Cardiac muscle cell (in vitro differentiated cells and primary cell): ENCODE data around the gene TMEM150A. TPM values are rescaled to one million over a fixed set of nuclear protein-coding genes. Genes with fewer than 3 reads are reported as not detected.
A peak's percentile ranks its signal among the peaks of the same experiment; 100 is the strongest.

Source experiments
- DNase-seq, 2 donors: peaks; one replicate each; pipeline versions ENCODE4 v3.0.0 to v3.0.0-alpha.2; 2010 to 2017; ENCODE audit warnings: low read depth in 1 of 2, low spot score in 1 of 2
- H3K27ac ChIP-seq: fragments of 200-600 bp; sonication (generic); 2 replicates; pipeline ENCODE4 v1.5.1; 2016
- H3K27me3 ChIP-seq: fragments of 200-600 bp; sonication (generic); 2 replicates; pipeline ENCODE4 v1.6.0; 2016; ENCODE audit warnings: control low read depth
- H3K36me3 ChIP-seq: fragments of 200-600 bp; sonication (generic); 2 replicates; pipeline ENCODE4 v1.5.1; 2016; ENCODE audit warnings: control low read depth
- H3K4me1 ChIP-seq: fragments of 200-600 bp; sonication (generic); 2 replicates; pipeline ENCODE4 v1.8.1; 2017; ENCODE audit warnings: low read depth, mild to moderate bottlenecking, mixed run types
- H3K4me3 ChIP-seq: fragments of 200-600 bp; sonication (generic); 2 replicates; pipeline ENCODE4 v1.5.1; 2016; ENCODE audit warnings: mild to moderate bottlenecking
- H3K9me3 ChIP-seq: fragments of 200-600 bp; sonication (generic); 2 replicates; pipeline ENCODE4 v1.5.1; 2017; ENCODE audit warnings: low read depth, mild to moderate bottlenecking, control low read depth
- CTCF ChIP-seq: IDR thresholded peaks from 2 replicates; pipeline ENCODE4 v1.5.1; 2012; ENCODE audit warnings: low read depth, mild to moderate bottlenecking, low read length
- polyA plus RNA-seq: library from polyadenylated mRNA; unstranded; fragments of >200 nt; fragmentation: Nextera tagmentation; extraction: Ambion mirVana; gene quantifications from 2 replicates; pipeline ENCODE4 v1.2.1, GENCODE V29; 2016
- total RNA-seq: library from RNA; depleted of rRNA; stranded (reverse); fragments of >200 nt; gene quantifications from 2 replicates; pipeline ENCODE4 v1.2.3, GENCODE V29; 2016

The TMEM150A gene
- total RNA-seq = 14.2 and 18.9 TPM in 2 replicates
- polyA plus RNA-seq = 31.8 and 34.0 TPM in 2 replicates

GRCh38 chr2:85602476-85603234 lies at the start of gene TMEM150A:
TSS of gene TMEM150A (minus strand) at chr2:85602698. CDS start at chr2:85601948, 750 bp downstream.
- H3K4me1 ChIP-seq = peaks cover 4% of the 10 kb centered on the region
- H3K27me3 ChIP-seq = no peaks in the 10 kb centered on the region
- no peaks in the 10 kb centered on the region for H3K9me3 ChIP-seq

DNA sequence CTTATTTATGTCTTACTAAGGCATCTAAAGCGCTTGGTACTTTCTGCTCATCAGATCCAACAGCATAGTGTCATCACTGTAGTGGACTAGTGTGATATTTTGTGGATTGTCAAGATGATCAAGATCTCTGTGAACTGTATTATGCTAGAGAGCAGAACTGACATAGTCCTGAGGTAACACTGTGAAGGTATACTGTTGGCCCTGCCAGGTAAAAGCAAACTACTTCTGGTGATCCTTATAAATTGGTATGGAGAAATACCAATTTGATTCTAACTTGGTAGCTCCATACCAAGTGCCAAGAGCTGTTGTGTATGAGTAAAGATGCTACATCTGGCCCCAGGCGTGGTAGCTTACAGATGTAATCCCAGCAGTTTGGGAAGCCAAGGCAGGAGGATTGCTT lies 49.6 kb upstream of the TMEM150A start:
- Histone ChIP-seq H3K27me3 (no peaks in the 10 kb centered on the region), H3K4me1 (no peaks in the 10 kb centered on the region), H3K36me3 (peaks cover 36% of the 10 kb centered on the region), H3K27ac (no peak overlapping the region), H3K9me3 (no peaks in the 10 kb centered on the region), H3K4me3 (no peak overlapping the region)
- TF ChIP-seq CTCF = no peak
- no peak for DNase-seq

More at GRCh38 chr2:85602476-85603234, at the start of gene TMEM150A:
- Histone ChIP-seq H3K4me3 (peak within 1 kb of the TSS; percentile 89), H3K27ac (peak within 1 kb of the TSS; percentile 65), H3K36me3 (no peaks in the 10 kb centered on the region)
- peak; percentile 29 for TF ChIP-seq CTCF
- DNase-seq = peak; percentile 96 to 98

GRCh38 chr2:85651097-85651496 lies 48.6 kb upstream of the TMEM150A start:
- Histone ChIP-seq H3K36me3 (peaks cover 44% of the 10 kb centered on the region), H3K9me3 (no peaks in the 10 kb centered on the region), H3K4me1 (no peaks in the 10 kb centered on the region), H3K4me3 (no peak overlapping the region), H3K27ac (no peak overlapping the region), H3K27me3 (no peaks in the 10 kb centered on the region)
- no peak for DNase-seq
- no peak for TF ChIP-seq CTCF

GRCh38 chr2:85650456-85650855 lies 48.0 kb upstream of the TMEM150A start:
- H3K4me1 ChIP-seq = no peaks in the 10 kb centered on the region
- no peaks in the 10 kb centered on the region for H3K9me3 ChIP-seq
- no peak for TF ChIP-seq CTCF
- no peak overlapping the region for H3K4me3 ChIP-seq
- H3K27me3 ChIP-seq = no peaks in the 10 kb centered on the region
- peaks cover 49% of the 10 kb centered on the region for H3K36me3 ChIP-seq
- H3K27ac ChIP-seq = no peak overlapping the region
- DNase-seq = no peak

DNA sequence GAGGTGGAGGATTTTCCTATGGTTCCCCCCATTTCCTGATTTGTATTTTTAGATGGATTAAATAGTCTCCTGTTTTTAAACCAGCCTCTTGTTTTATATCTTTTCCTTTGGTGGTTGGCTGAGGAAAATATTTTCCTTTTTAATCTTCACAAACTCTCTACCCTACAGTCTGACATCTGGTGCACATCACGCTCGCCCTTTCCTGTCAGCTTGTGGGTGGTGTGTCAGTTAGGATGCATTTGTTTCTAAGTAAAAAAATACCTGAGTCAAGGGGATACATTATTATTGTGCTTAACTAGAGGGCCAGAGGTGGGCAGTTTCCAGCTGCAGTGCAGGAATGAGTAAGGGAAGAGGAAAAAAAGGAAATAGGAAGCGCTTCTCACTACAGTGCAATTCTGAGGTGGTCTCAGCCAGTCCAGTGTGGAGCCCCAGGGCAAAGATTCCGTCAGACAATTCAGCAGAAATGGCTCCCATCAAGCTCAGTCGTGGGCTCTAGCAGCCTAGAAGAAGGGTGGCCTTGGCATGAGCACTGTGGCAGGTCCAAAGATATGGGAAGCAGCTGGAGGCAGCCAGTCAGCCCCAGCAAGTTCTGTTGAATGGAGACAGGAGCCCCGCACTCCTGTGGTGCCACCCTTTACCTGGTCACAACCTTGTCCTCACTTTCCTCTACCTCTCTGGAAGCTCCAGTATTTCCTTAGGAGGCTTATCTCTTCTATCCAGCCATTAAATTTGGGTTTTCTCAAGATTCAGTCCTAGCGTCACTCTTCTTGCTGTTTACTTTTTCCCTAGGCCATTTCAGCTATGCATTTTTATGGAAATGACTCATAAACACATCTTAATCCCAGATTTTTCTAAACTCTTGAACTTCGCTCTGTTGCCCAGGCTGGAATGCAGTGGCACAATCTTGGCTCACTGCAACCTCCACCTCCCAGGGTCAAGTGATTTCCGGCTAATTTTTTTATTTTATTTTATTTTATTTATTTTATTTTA lies 47.0 kb upstream of the TMEM150A start:
- Histone ChIP-seq H3K27ac (no peak overlapping the region), H3K4me3 (no peak overlapping the region), H3K27me3 (no peaks in the 10 kb centered on the region), H3K4me1 (no peaks in the 10 kb centered on the region), H3K9me3 (no peaks in the 10 kb centered on the region), H3K36me3 (peaks cover 54% of the 10 kb centered on the region)
- DNase-seq = peak in 1 of 2 donors; percentile 41
- no peak for TF ChIP-seq CTCF
